Panc1 (cell line): ENCODE results near the gene FOXP2. TPM values are rescaled to one million over a fixed set of nuclear protein-coding genes. Genes with fewer than 3 reads are reported as not detected.
"Not testable (repeated sequence)": the region's sequence is repeated elsewhere in the genome, so short reads cannot be mapped to it uniquely, and the experiment has no call there.

Experiments
- ATAC-seq: fragments of 200-7000 bp; cut with Tn5 transposase; 2 replicates; pipeline ENCODE4 v1.9.1; 2020; ENCODE audit warnings: mild to moderate bottlenecking, moderate library complexity
- BruUV-seq: library from RNA; stranded (reverse); fragments of 400-500 nt; replicated peaks from 2 replicates; lab custom pipeline; 2021; lab: Mats Ljungman, UMichigan
- CTCF ChIA-PET: fragments of 300-600 bp; sonication (Branson Sonifier 250); formaldehyde crosslinking; loops from one replicate; lab custom pipeline; 2022; ENCODE audit warnings: antibody characterized with exemption; lab: Charles Lee
- POLR2A ChIA-PET: fragments of 300-600 bp; sonication (Branson Sonifier 250); formaldehyde crosslinking; loops from one replicate; lab custom pipeline; 2022; ENCODE audit warnings: antibody characterized with exemption; lab: Charles Lee
- DNase-seq: peaks from one replicate; pipeline ENCODE4 v3.0.0-alpha.2; 2010; ENCODE audit warnings: low read depth, low spot score
- H3K27ac ChIP-seq: 2 replicates; pipeline ENCODE4 v1.5.1; 2011; ENCODE audit warnings: mild to moderate bottlenecking, low read length, inconsistent platforms
- H3K27me3 ChIP-seq: fragments of 200-500 bp; sonication (Bioruptor generic); 2 replicates; pipeline ENCODE4 v1.6.0; 2014; ENCODE audit warnings: low read length, inconsistent platforms; ENCODE audit not compliant: control insufficient read depth, insufficient read depth
- H3K36me3 ChIP-seq: fragments of 200-500 bp; sonication (Bioruptor generic); 2 replicates; pipeline ENCODE4 v1.5.1; 2014; ENCODE audit warnings: inconsistent platforms, mild to moderate bottlenecking, low read length, moderate library complexity; ENCODE audit not compliant: control insufficient read depth, insufficient read depth
- H3K4me1 ChIP-seq: 2 replicates; pipeline ENCODE4 v1.5.1; 2011; ENCODE audit warnings: inconsistent platforms, mild to moderate bottlenecking, low read length, moderate library complexity; ENCODE audit not compliant: control insufficient read depth, insufficient read depth
- H3K4me3 ChIP-seq, 2 experiments: 2 replicates each; pipeline ENCODE4 v1.5.1; 2011 to 2012; ENCODE audit warnings: low read depth in 2 of 2, low read length in 2 of 2, mild to moderate bottlenecking in 2 of 2, inconsistent platforms in 1 of 2, moderate library complexity in 1 of 2
- H3K9me3 ChIP-seq: fragments of 200-500 bp; sonication (Bioruptor generic); 2 replicates; pipeline ENCODE4 v1.5.1; 2014; ENCODE audit warnings: low read depth, mild to moderate bottlenecking, inconsistent platforms, low read length, moderate library complexity; ENCODE audit not compliant: control insufficient read depth, insufficient read depth
- POLR2AphosphoS5 ChIP-seq: IDR thresholded peaks from 2 replicates; pipeline ENCODE4 v1.6.1; 2012; ENCODE audit warnings: mild to moderate bottlenecking, low read depth, low read length, moderate library complexity
- SIN3A ChIP-seq: IDR thresholded peaks from 2 replicates; pipeline ENCODE4 v1.6.1; 2012; ENCODE audit warnings: low read depth, mild to moderate bottlenecking, low read length, moderate library complexity, borderline replicate concordance; ENCODE audit not compliant: insufficient read depth
- TCF7L2 ChIP-seq: IDR thresholded peaks from 2 replicates; pipeline ENCODE4 v1.6.1; 2011; ENCODE audit warnings: mild to moderate bottlenecking, low read depth, low read length, inconsistent platforms
- in situ Hi-C: cut with HindIII; loops from 2 replicates; pipeline ENCODE4 v1.10.0; 2016; ENCODE audit warnings: low sequenced_read_pairs, low pct_unique_long_range_greater_than_20kb
- intact Hi-C: fragments of 100-400 bp; cut with micrococcal nuclease; formaldehyde crosslinking; loops from one replicate; pipeline ENCODE4 v1.10.0; 2022; ENCODE audit not compliant: unreplicated experiment
- total RNA-seq: library from RNA; stranded (reverse); gene quantifications from one replicate; pipeline ENCODE4 v1.2.1, GENCODE V29; 2021; ENCODE audit not compliant: unreplicated experiment
- TF ChIP-seq, protein P1 (sequence below): fragments of 450-650 bp; IDR thresholded peaks from 2 replicates; pipeline ENCODE4 v1.5.1; 2017; ENCODE audit warnings: mild to moderate bottlenecking
- TF ChIP-seq, protein P2 (sequence below), 2 experiments: IDR thresholded peaks; 2 replicates each; pipeline ENCODE4 v1.6.1; 2011 to 2012; ENCODE audit warnings: low read depth in 2 of 2, control low read depth in 1 of 2, low read length in 1 of 2, mild to moderate bottlenecking in 1 of 2, moderate library complexity in 1 of 2; ENCODE audit not compliant: insufficient read depth in 1 of 2

FOXP2 gene
- total RNA-seq, 1 experiment from 2014 or later = 0.54 TPM

DNA sequence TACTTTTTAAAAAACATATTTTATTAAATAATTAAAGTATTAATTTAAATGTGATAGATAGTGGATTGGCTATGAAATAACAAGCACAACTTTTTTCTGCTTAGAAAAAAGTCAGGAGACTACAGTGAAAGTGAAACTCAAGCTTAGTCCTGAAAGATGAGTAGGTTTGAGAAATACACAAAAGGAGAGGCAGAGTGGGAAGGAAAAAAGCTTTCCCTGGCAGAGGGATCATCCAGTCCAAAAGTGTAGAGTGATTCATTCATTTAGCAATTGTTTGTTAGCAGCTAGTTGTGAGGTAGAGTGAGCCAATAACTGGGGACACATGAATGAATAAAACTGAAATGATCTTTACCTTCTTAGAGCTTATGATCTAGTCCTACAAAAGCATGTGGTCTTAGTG is 93.5 kb downstream of the FOXP2 start:
- ATAC-seq = no peak
- no peak for TF ChIP-seq TCF7L2
- TF ChIP-seq, protein P1, sequence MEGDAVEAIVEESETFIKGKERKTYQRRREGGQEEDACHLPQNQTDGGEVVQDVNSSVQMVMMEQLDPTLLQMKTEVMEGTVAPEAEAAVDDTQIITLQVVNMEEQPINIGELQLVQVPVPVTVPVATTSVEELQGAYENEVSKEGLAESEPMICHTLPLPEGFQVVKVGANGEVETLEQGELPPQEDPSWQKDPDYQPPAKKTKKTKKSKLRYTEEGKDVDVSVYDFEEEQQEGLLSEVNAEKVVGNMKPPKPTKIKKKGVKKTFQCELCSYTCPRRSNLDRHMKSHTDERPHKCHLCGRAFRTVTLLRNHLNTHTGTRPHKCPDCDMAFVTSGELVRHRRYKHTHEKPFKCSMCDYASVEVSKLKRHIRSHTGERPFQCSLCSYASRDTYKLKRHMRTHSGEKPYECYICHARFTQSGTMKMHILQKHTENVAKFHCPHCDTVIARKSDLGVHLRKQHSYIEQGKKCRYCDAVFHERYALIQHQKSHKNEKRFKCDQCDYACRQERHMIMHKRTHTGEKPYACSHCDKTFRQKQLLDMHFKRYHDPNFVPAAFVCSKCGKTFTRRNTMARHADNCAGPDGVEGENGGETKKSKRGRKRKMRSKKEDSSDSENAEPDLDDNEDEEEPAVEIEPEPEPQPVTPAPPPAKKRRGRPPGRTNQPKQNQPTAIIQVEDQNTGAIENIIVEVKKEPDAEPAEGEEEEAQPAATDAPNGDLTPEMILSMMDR = no peak
- TF ChIP-seq POLR2AphosphoS5 = no peak
- TF ChIP-seq SIN3A = no peak
- TF ChIP-seq, protein P2, sequence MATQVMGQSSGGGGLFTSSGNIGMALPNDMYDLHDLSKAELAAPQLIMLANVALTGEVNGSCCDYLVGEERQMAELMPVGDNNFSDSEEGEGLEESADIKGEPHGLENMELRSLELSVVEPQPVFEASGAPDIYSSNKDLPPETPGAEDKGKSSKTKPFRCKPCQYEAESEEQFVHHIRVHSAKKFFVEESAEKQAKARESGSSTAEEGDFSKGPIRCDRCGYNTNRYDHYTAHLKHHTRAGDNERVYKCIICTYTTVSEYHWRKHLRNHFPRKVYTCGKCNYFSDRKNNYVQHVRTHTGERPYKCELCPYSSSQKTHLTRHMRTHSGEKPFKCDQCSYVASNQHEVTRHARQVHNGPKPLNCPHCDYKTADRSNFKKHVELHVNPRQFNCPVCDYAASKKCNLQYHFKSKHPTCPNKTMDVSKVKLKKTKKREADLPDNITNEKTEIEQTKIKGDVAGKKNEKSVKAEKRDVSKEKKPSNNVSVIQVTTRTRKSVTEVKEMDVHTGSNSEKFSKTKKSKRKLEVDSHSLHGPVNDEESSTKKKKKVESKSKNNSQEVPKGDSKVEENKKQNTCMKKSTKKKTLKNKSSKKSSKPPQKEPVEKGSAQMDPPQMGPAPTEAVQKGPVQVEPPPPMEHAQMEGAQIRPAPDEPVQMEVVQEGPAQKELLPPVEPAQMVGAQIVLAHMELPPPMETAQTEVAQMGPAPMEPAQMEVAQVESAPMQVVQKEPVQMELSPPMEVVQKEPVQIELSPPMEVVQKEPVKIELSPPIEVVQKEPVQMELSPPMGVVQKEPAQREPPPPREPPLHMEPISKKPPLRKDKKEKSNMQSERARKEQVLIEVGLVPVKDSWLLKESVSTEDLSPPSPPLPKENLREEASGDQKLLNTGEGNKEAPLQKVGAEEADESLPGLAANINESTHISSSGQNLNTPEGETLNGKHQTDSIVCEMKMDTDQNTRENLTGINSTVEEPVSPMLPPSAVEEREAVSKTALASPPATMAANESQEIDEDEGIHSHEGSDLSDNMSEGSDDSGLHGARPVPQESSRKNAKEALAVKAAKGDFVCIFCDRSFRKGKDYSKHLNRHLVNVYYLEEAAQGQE (IDR thresholded peaks at IDR 0.05; ENCODE audit: insufficient read depth in 1 of 2, low read depth in 2 of 2, low read length in 1 of 2) = no peak
- in situ Hi-C loops = no loop called here
- POLR2A ChIA-PET = no interaction called here
- no TSS peak for BruUV-seq
- intact Hi-C loops = loop anchor here (10.0 kb wide), 1 partner anchor 157 kb away; no protein-coding TSS in a partner anchor
- Histone ChIP-seq H3K4me3 (no peak overlapping the region), H3K27me3 (no peaks in the 10 kb centered on the region), H3K4me1 (peaks cover 5% of the 10 kb centered on the region; the same call in 1 of the 2 replicates), H3K9me3 (no peaks in the 10 kb centered on the region), H3K36me3 (no peaks in the 10 kb centered on the region), H3K27ac (no peak overlapping the region)
- CTCF ChIA-PET = no interaction called here
- DNase-seq = no peak

DNA sequence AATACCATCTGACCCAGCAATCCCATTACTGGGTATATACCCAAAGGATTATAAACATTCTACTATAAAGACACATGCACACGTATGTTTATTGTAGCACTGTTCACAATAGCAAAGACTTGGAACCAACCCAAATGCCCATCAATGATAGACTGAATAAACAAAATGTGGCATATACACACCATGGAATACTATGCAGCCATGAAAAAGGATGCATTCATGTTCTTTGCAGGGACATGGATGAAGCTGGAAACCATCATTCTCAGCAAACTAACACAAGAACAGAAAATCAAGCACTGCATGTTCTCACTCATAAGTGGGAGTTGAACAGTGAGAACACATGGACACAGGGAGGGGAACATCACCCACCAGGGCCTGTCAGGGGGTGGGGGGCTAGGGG is 96.2 kb downstream of the FOXP2 start:
- ATAC-seq, BruUV-seq, H3K27ac ChIP-seq, H3K27me3 ChIP-seq, H3K9me3 ChIP-seq, H3K4me3 ChIP-seq, H3K36me3 ChIP-seq, POLR2A ChIA-PET, intact Hi-C loops, CTCF ChIA-PET, DNase-seq, H3K4me1 ChIP-seq, in situ Hi-C loops: not testable (repeated sequence)

DNA sequence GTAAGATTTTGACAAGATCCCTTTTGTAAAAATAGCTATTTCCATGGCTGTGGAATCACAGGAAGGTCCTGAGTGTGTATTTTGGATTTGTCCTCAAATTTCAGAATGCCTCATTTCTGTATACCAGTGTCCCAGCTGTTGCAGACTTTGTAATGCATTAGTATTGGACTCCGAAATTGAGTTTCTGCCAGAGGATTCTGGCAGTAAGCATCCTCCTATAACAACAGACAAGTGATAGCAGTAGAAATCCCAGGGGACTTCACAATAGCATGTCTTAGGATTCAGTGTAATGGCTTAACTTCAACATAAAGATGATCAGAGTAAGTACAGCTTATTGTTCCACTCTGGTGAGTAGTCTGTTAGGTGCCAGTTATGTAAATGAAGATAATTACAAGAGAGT is 104.6 kb downstream of the FOXP2 start:
- Histone ChIP-seq H3K4me3 (no peak overlapping the region), H3K4me1 (no peaks in the 10 kb centered on the region), H3K27me3 (no peaks in the 10 kb centered on the region), H3K27ac (no peak overlapping the region), H3K36me3 (no peaks in the 10 kb centered on the region), H3K9me3 (no peaks in the 10 kb centered on the region)
- POLR2A ChIA-PET = no interaction called here
- intact Hi-C loops = no loop called here
- ATAC-seq (no peak), DNase-seq (no peak)
- TF ChIP-seq, protein P2 (IDR thresholded peaks at IDR 0.05; ENCODE audit: insufficient read depth in 1 of 2, low read depth in 2 of 2, low read length in 1 of 2) = no peak
- no peak for TF ChIP-seq POLR2AphosphoS5
- no peak for TF ChIP-seq SIN3A
- TF ChIP-seq, protein P1 = no peak
- TF ChIP-seq TCF7L2 = no peak
- CTCF ChIA-PET = no interaction called here
- in situ Hi-C loops = no loop called here
- BruUV-seq = no TSS peak
